ENCODE results near the gene PTPN14.
A peak's percentile ranks its signal among the peaks of the same experiment; 100 is the strongest.

GRCh38 chr1:214546886-214547641 lies 4.3 kb downstream of the PTPN14 start:
- TF ChIP-seq POLR2A (IDR thresholded peaks at IDR 0.05), result peak in 1 of 2 donors; percentile 9
- no peak for TF ChIP-seq CTCF (IDR thresholded peaks at IDR 0.05 in 4 of 5, conservative IDR thresholded peaks at IDR 0.05 in 1 of 5)
